H9 (cell line): ENCODE measurements around the gene CADM1. TPM values are rescaled to one million over a fixed set of nuclear protein-coding genes. Genes with fewer than 3 reads are reported as not detected.

Experiments used
- DNase-seq: peaks from one replicate; pipeline ENCODE4 v3.0.0-alpha.2; 2017
- H2AFZ ChIP-seq: one replicate; pipeline ENCODE4 v1.6.1; 2013; ENCODE audit warnings: mild to moderate bottlenecking, low read length, control low read depth, moderate library complexity
- H2AK5ac ChIP-seq: 2 replicates; pipeline ENCODE4 v1.6.1; 2013; ENCODE audit warnings: low read length, control low read depth, mixed read lengths; ENCODE audit not compliant: insufficient read length
- H2BK120ac ChIP-seq: one replicate; pipeline ENCODE4 v1.6.1; 2013; ENCODE audit warnings: low read depth, mild to moderate bottlenecking, low read length, control low read depth, inconsistent platforms; ENCODE audit not compliant: poor library complexity, severe bottlenecking
- H2BK12ac ChIP-seq: 2 replicates; pipeline ENCODE4 v1.6.1; 2013; ENCODE audit warnings: low read length, control low read depth, mixed read lengths, low read depth; ENCODE audit not compliant: insufficient read length
- H2BK15ac ChIP-seq: 2 replicates; pipeline ENCODE4 v1.6.1; 2013; ENCODE audit warnings: low read depth, low read length, control low read depth
- H2BK20ac ChIP-seq: one replicate; pipeline ENCODE4 v1.6.1; 2013; ENCODE audit warnings: low read depth, mild to moderate bottlenecking, low read length, control low read depth, inconsistent platforms; ENCODE audit not compliant: poor library complexity, severe bottlenecking
- H2BK5ac ChIP-seq: 2 replicates; pipeline ENCODE4 v1.6.1; 2013; ENCODE audit warnings: low read length, control low read depth, mixed read lengths; ENCODE audit not compliant: insufficient read length
- H3K14ac ChIP-seq: 2 replicates; pipeline ENCODE4 v1.6.1; 2013; ENCODE audit warnings: low read length, control low read depth; ENCODE audit not compliant: insufficient read depth
- H3K18ac ChIP-seq: 2 replicates; pipeline ENCODE4 v1.6.1; 2013; ENCODE audit warnings: low read depth, mild to moderate bottlenecking, mixed read lengths, low read length, control low read depth; ENCODE audit not compliant: insufficient read length
- H3K23ac ChIP-seq: 2 replicates; pipeline ENCODE4 v1.6.1; 2013; ENCODE audit warnings: low read length, control low read depth, mixed read lengths, low read depth; ENCODE audit not compliant: insufficient read length
- H3K23me2 ChIP-seq: 2 replicates; pipeline ENCODE4 v1.6.1; 2013; ENCODE audit warnings: low read depth, mild to moderate bottlenecking, mixed read lengths, low read length, control low read depth; ENCODE audit not compliant: insufficient read length, poor library complexity, severe bottlenecking
- H3K27ac ChIP-seq: 2 replicates; pipeline ENCODE4 v1.5.1; 2013; ENCODE audit warnings: low read length, control low read depth, mixed read lengths, low read depth; ENCODE audit not compliant: insufficient read length
- H3K27me3 ChIP-seq: 2 replicates; pipeline ENCODE4 v1.6.1; 2013; ENCODE audit warnings: low read length, control low read depth, inconsistent platforms; ENCODE audit not compliant: insufficient read depth
- H3K4ac ChIP-seq: 2 replicates; pipeline ENCODE4 v1.6.1; 2013; ENCODE audit warnings: low read depth, mild to moderate bottlenecking, control low read depth, inconsistent platforms, low read length, moderate library complexity
- H3K4me1 ChIP-seq: 2 replicates; pipeline ENCODE4 v1.6.1; 2013; ENCODE audit warnings: low read length, control low read depth, inconsistent platforms; ENCODE audit not compliant: insufficient read depth
- H3K4me2 ChIP-seq: 2 replicates; pipeline ENCODE4 v1.6.1; 2013; ENCODE audit warnings: low read length, control low read depth, mixed read lengths; ENCODE audit not compliant: insufficient read length, insufficient read depth
- H3K56ac ChIP-seq: 2 replicates; pipeline ENCODE4 v1.6.1; 2013; ENCODE audit warnings: low read depth, mild to moderate bottlenecking, mixed read lengths, low read length, control low read depth; ENCODE audit not compliant: insufficient read length
- H3K79me1 ChIP-seq: 2 replicates; pipeline ENCODE4 v1.6.1; 2013; ENCODE audit warnings: low read depth, mild to moderate bottlenecking, moderate library complexity, low read length, control low read depth, inconsistent platforms; ENCODE audit not compliant: insufficient read depth, poor library complexity, severe bottlenecking
- H3K79me2 ChIP-seq: 2 replicates; pipeline ENCODE4 v1.6.1; 2013; ENCODE audit warnings: low read length, control low read depth, inconsistent platforms; ENCODE audit not compliant: insufficient read depth
- H3K9ac ChIP-seq: 2 replicates; pipeline ENCODE4 v1.6.1; 2013; ENCODE audit warnings: low read length, control low read depth, mixed read lengths; ENCODE audit not compliant: insufficient read length; ENCODE audit errors: extremely low read depth
- H3K9me3 ChIP-seq: one replicate; pipeline ENCODE4 v1.6.1; 2013; ENCODE audit warnings: low read depth, low read length, inconsistent platforms; ENCODE audit not compliant: control insufficient read depth
- H3T11ph ChIP-seq: one replicate; pipeline ENCODE4 v1.6.1; 2013; ENCODE audit warnings: mild to moderate bottlenecking, low read length, control low read depth, inconsistent platforms
- H4K20me1 ChIP-seq: one replicate; pipeline ENCODE4 v1.6.1; 2013; ENCODE audit not compliant: control insufficient read depth, insufficient read length, insufficient read depth
- H4K5ac ChIP-seq: 2 replicates; pipeline ENCODE4 v1.6.1; 2013; ENCODE audit warnings: low read depth, mild to moderate bottlenecking, mixed read lengths, low read length, control low read depth; ENCODE audit not compliant: insufficient read length
- H4K8ac ChIP-seq: replicated peaks from 2 replicates; pipeline ENCODE4 v1.6.1; 2013; ENCODE audit warnings: low read length, control low read depth, mixed read lengths, low read depth; ENCODE audit not compliant: insufficient read length
- H4K91ac ChIP-seq: 2 replicates; pipeline ENCODE4 v1.6.1; 2013; ENCODE audit warnings: low read depth, mild to moderate bottlenecking, moderate library complexity, mixed read lengths, low read length, control low read depth; ENCODE audit not compliant: insufficient read length
- H3K27ac Mint-ChIP-seq, 3 experiments: 2 replicates in 2 of 3; 3 replicates in 1 of 3; pipeline ENCODE4 v1.8.0; 2020 to 2021; ENCODE audit warnings: mixed read lengths in 3 of 3, mild to moderate bottlenecking in 1 of 3, moderate library complexity in 1 of 3
- H3K27me3 Mint-ChIP-seq: 2 replicates; pipeline ENCODE4 v1.8.0; 2021; ENCODE audit warnings: low read depth, mild to moderate bottlenecking, moderate library complexity, mixed read lengths
- H3K36me3 Mint-ChIP-seq, 3 experiments: 2 replicates in 2 of 3; 3 replicates in 1 of 3; pipeline ENCODE4 v1.8.0; 2020 to 2021; ENCODE audit warnings: low read depth in 3 of 3, mixed read lengths in 3 of 3; ENCODE audit not compliant: insufficient read depth in 1 of 3
- H3K4me1 Mint-ChIP-seq, 2 experiments: 2 replicates each; pipeline ENCODE4 v1.8.0; 2020; ENCODE audit warnings: mixed read lengths in 2 of 2
- H3K4me3 Mint-ChIP-seq, 2 experiments: 2 replicates in 1 of 2; 3 replicates in 1 of 2; pipeline ENCODE4 v1.8.0; 2020 to 2021; ENCODE audit warnings: mild to moderate bottlenecking in 2 of 2, mixed read lengths in 2 of 2, moderate library complexity in 1 of 2
- H3K9me3 Mint-ChIP-seq, 2 experiments: 2 replicates in 1 of 2; 3 replicates in 1 of 2; pipeline ENCODE4 v1.8.0; 2020; ENCODE audit warnings: mild to moderate bottlenecking in 2 of 2, mixed read lengths in 2 of 2, moderate library complexity in 1 of 2
- CTCF ChIP-seq: fragments of 200-600 bp; sonication (generic); conservative IDR thresholded peaks from 3 replicates; pipeline ENCODE4 v1.8.0; 2021; ENCODE audit warnings: antibody characterized with exemption, mild to moderate bottlenecking
- total RNA-seq: library from RNA; stranded (reverse); gene quantifications from 2 replicates; pipeline ENCODE4 v1.2.1, GENCODE V29; 2021

The CADM1 gene
- total RNA-seq, 1 experiment from 2014 or later, result 11.9 TPM

GRCh38 chr11:115247361-115247760 lies 256.9 kb downstream of the CADM1 start:
- Histone ChIP-seq H3K23me2 (no peaks in the 10 kb centered on the region), H3K18ac (no peak overlapping the region), H2AK5ac (no peak overlapping the region), H3K23ac (no peak overlapping the region), H2BK5ac (no peak overlapping the region), H3K4me2 (no peak overlapping the region), H3K27ac (no peak overlapping the region), H2BK20ac (no peak overlapping the region), H2AFZ (no peak overlapping the region), H3K27me3 (no peaks in the 10 kb centered on the region), H2BK15ac (no peak overlapping the region), H3K9me3 (no peaks in the 10 kb centered on the region), H4K91ac (no peak overlapping the region), H2BK12ac (no peak overlapping the region), H4K20me1 (no peaks in the 10 kb centered on the region), H3K4ac (no peak overlapping the region), H2BK120ac (no peak overlapping the region), H3K79me1 (no peaks in the 10 kb centered on the region), H3K56ac (no peak overlapping the region), H3K4me1 (no peaks in the 10 kb centered on the region), H3T11ph (no peak overlapping the region), H4K8ac (no peak overlapping the region), H4K5ac (no peak overlapping the region), H3K14ac (no peak overlapping the region), H3K79me2 (no peaks in the 10 kb centered on the region), H3K9ac (no peak overlapping the region)
- Mint-ChIP-seq H3K36me3 (no peaks in the 10 kb centered on the region; a peak in 1 of 7 replicates), H3K4me3 (no peak overlapping the region), H3K27ac (no peak overlapping the region), H3K9me3 (no peaks in the 10 kb centered on the region), H3K4me1 (peaks cover 5 to 7% of the 10 kb centered on the region in 2 experiments; a peak in 3 of 4 replicates), H3K27me3 (no peaks in the 10 kb centered on the region)
- TF ChIP-seq CTCF, result no peak
- DNase-seq, result no peak
